ENCODE data around the gene NCOA1. TPM values are rescaled to one million over a fixed set of nuclear protein-coding genes. Genes with fewer than 3 reads are reported as not detected.
"Not testable (repeated sequence)": the region's sequence is repeated elsewhere in the genome, so short reads cannot be mapped to it uniquely, and the experiment has no call there.

Gene NCOA1
- total and polyA plus RNA-seq, 2 donors (not counting 3 experiments of a cell fraction or from before 2014, with no cell fraction given), result 11.4 to 14.1 TPM

DNA sequence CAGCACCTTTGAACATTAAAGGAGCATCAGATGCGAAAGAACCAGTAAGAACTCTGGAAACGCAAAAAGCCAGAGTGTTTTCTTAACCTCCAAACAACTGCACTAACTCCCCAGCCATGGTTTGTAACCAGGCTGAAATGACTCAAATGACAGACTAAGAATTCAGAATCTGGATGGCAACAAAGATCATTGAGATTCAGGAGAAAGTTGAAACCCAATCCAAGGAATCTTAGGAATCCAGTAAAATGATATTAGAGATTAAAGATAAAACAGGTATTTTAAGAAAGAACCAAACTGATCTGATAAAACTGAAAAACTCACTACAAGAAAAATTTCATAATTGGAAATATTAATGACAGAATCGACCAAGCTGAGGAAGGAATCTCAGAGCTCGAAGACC lies 185.4 kb downstream of the NCOA1 start:
- no peak overlapping the region for H3K27ac ChIP-seq (ENCODE audit: insufficient read depth, low read depth, low read length)
- intact Hi-C loops (cut with micrococcal nuclease), result no loop called here
- no peaks in the 10 kb centered on the region for H3K79me2 ChIP-seq (ENCODE audit: control insufficient read depth, insufficient read depth, low read length)
- no peaks in the 10 kb centered on the region for H3K4me1 ChIP-seq (ENCODE audit: control insufficient read depth, extremely low read depth, insufficient read depth, low read length)
- H3K9me3 ChIP-seq (replicated peaks; ENCODE audit: control insufficient read depth, insufficient read depth, low read length), result no peaks in the 10 kb centered on the region
- no peaks in the 10 kb centered on the region for H3K9me1 ChIP-seq (replicated peaks; ENCODE audit: control insufficient read depth, extremely low read depth, insufficient read depth, low read length)
- H2AFZ ChIP-seq (ENCODE audit: low read depth, low read length), result no peak overlapping the region
- H3K9ac ChIP-seq (replicated peaks; ENCODE audit: extremely low read depth, insufficient read depth, low read length), result no peak overlapping the region
- TF ChIP-seq POLR2AphosphoS5 (IDR thresholded peaks at IDR 0.05; ENCODE audit: insufficient read depth, low read depth, low read length) (no peak), GATA2 (IDR thresholded peaks at IDR 0.05; ENCODE audit: insufficient read depth, insufficient read length, low read depth, low read length) (no peak), CTCF (IDR thresholded peaks at IDR 0.05; ENCODE audit: extremely low read depth in 1 of 2, insufficient read depth in 1 of 2, low read depth in 1 of 2, low read length in 2 of 2) (no peak), EZH2 (IDR thresholded peaks at IDR 0.05; ENCODE audit: borderline replicate concordance, low read depth, low read length, severe bottlenecking) (no peak), MYC (IDR thresholded peaks at IDR 0.05; ENCODE audit: low read depth, low read length) (no peak), JUN (IDR thresholded peaks at IDR 0.05; ENCODE audit: borderline replicate concordance, insufficient read depth, insufficient read length, low read depth) (no peak), FOS (IDR thresholded peaks at IDR 0.05; ENCODE audit: borderline replicate concordance, insufficient read depth, low read length) (no peak), POLR2A (IDR thresholded peaks at IDR 0.05; ENCODE audit: low read depth, low read length) (no peak)
- TF ChIP-seq, protein P1, sequence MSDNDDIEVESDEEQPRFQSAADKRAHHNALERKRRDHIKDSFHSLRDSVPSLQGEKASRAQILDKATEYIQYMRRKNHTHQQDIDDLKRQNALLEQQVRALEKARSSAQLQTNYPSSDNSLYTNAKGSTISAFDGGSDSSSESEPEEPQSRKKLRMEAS (IDR thresholded peaks at IDR 0.05; ENCODE audit: insufficient read depth, insufficient read length), result no peak
- ChIA-PET CTCF (no interaction called here), POLR2A (no interaction called here)
- no peaks in the 10 kb centered on the region for H4K20me1 ChIP-seq (replicated peaks; ENCODE audit: control insufficient read depth, extremely low read depth, insufficient read depth, low read length)
- no TSS peak for BruUV-seq (replicated peaks)
- no peaks in the 10 kb centered on the region for H3K36me3 ChIP-seq (ENCODE audit: control insufficient read depth in 2 of 2, extremely low read depth in 1 of 2, insufficient read depth in 2 of 2, low read length in 2 of 2)
- FAIRE-seq, result no peak
- dilution Hi-C loops (cut with MboI; ENCODE audit: extremely low pct_ligation_motif_present, low sequenced_read_pairs), result no loop called here
- DNase-seq (ENCODE audit: low read depth, low spot score), result no peak
- no peak overlapping the region for H3K4me2 ChIP-seq (ENCODE audit: insufficient read depth, low read length)
- no peak overlapping the region for H3K4me3 ChIP-seq (replicated peaks in 1 of 3; ENCODE audit: insufficient read depth in 1 of 3, low read depth in 1 of 3, low read length in 3 of 3)
- no peaks in the 10 kb centered on the region for H3K27me3 ChIP-seq (ENCODE audit: control insufficient read depth in 2 of 2, insufficient read depth in 2 of 2, low read length in 2 of 2)

DNA sequence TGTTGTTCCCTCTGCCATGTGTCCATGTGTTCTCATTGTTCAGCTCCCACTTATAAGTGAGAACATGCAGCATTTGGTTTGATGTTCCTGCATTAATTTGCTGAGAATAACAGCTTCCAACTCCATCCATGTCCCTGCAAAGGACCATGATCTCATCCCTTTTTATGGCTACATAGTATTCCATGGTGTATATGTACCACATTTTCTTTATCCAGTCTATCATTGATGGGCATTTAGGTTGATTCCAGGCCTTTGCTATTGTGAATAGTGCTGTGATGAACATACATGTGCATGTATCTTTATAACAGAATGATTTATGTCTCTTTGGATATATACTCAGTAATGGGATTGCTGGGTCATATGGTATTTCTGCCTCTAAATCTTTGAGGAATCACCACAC lies 187.0 kb downstream of the NCOA1 start:
- H3K79me2 ChIP-seq (ENCODE audit: control insufficient read depth, insufficient read depth, low read length); H3K36me3 ChIP-seq (ENCODE audit: control insufficient read depth in 2 of 2, extremely low read depth in 1 of 2, insufficient read depth in 2 of 2, low read length in 2 of 2); intact Hi-C loops (cut with micrococcal nuclease); POLR2A ChIA-PET; H3K27me3 ChIP-seq (ENCODE audit: control insufficient read depth in 2 of 2, insufficient read depth in 2 of 2, low read length in 2 of 2); H3K4me3 ChIP-seq (replicated peaks in 1 of 3; ENCODE audit: insufficient read depth in 1 of 3, low read depth in 1 of 3, low read length in 3 of 3); H2AFZ ChIP-seq (ENCODE audit: low read depth, low read length); H3K4me2 ChIP-seq (ENCODE audit: insufficient read depth, low read length); H3K27ac ChIP-seq (ENCODE audit: insufficient read depth, low read depth, low read length); DNase-seq (ENCODE audit: low read depth, low spot score); H4K20me1 ChIP-seq (replicated peaks; ENCODE audit: control insufficient read depth, extremely low read depth, insufficient read depth, low read length); H3K9ac ChIP-seq (replicated peaks; ENCODE audit: extremely low read depth, insufficient read depth, low read length); dilution Hi-C loops (cut with MboI; ENCODE audit: extremely low pct_ligation_motif_present, low sequenced_read_pairs); BruUV-seq (replicated peaks); H3K4me1 ChIP-seq (ENCODE audit: control insufficient read depth, extremely low read depth, insufficient read depth, low read length); H3K9me1 ChIP-seq (replicated peaks; ENCODE audit: control insufficient read depth, extremely low read depth, insufficient read depth, low read length); FAIRE-seq; CTCF ChIA-PET; H3K9me3 ChIP-seq (replicated peaks; ENCODE audit: control insufficient read depth, insufficient read depth, low read length): not testable (repeated sequence)

Measured in endothelial cell of umbilical vein (primary cell).